ENCODE measurements around the gene MINDY1. TPM values are rescaled to one million over a fixed set of nuclear protein-coding genes. Genes with fewer than 3 reads are reported as not detected.
A peak's percentile ranks its signal among the peaks of the same experiment; 100 is the strongest.

The MINDY1 gene
- total and polyA plus RNA-seq, 4 donors, result 7.8 to 31.0 (median 16.7) TPM

GRCh38 chr1:151024540-151025146 is 17.9 kb upstream of the MINDY1 start:
- Histone ChIP-seq H3K9me3 (ENCODE audit: control insufficient read depth in 4 of 4, insufficient read depth in 3 of 4, low read length in 3 of 4) (no peaks in the 10 kb centered on the region), H3K4me3 (no peak overlapping the region), H3K9ac (ENCODE audit: insufficient read depth in 1 of 2, low read length in 2 of 2) (no peak overlapping the region), H3K4me1 (ENCODE audit: control insufficient read depth in 5 of 5, insufficient read depth in 5 of 5, low read length in 5 of 5) (peaks cover 0 to 3% (median 0%) of the 10 kb centered on the region in 5 donors), H3K36me3 (ENCODE audit: control insufficient read depth in 4 of 4, insufficient read depth in 4 of 4, low read length in 4 of 4) (peaks cover 3 to 28% (median 16%) of the 10 kb centered on the region in 4 donors), H3K27me3 (ENCODE audit: control insufficient read depth in 3 of 3, insufficient read depth in 3 of 3, low read length in 2 of 3) (no peaks in the 10 kb centered on the region), H3K27ac (ENCODE audit: low read depth in 1 of 2, low read length in 1 of 2) (peak overlapping the region; percentile 13 to 81)
- WGBS, 2 donors, result 16 to 20% methylated on average over 6 of the region's 6 CpGs
- ATAC-seq (ENCODE audit: insufficient read depth, low FRiP score), result peak; percentile 53
- DNase-seq, result peak; percentile 67 to 72 (median 71)
- peak; percentile 85 for TF ChIP-seq CTCF (IDR thresholded peaks at IDR 0.05; ENCODE audit: control extremely low read depth, extremely low read depth)

- DNase-seq (peak; percentile 82 to 96 (median 92)), ATAC-seq (ENCODE audit: insufficient read depth, low FRiP score) (peak; percentile 48)
- peak overlapping the region; percentile 4 to 88 for H3K27ac ChIP-seq (ENCODE audit: low read depth in 1 of 2, low read length in 1 of 2)
- H3K36me3 ChIP-seq (ENCODE audit: control insufficient read depth in 4 of 4, insufficient read depth in 4 of 4, low read length in 4 of 4), result peaks cover 0 to 9% (median 7%) of the 10 kb centered on the region in 4 donors
- H3K27me3 ChIP-seq (ENCODE audit: control insufficient read depth in 3 of 3, insufficient read depth in 3 of 3, low read length in 2 of 3), result no peaks in the 10 kb centered on the region
- H3K4me3 ChIP-seq, result no peak overlapping the region
- no peak for TF ChIP-seq CTCF (IDR thresholded peaks at IDR 0.05; ENCODE audit: control extremely low read depth, extremely low read depth)
- H3K9ac ChIP-seq (ENCODE audit: insufficient read depth in 1 of 2, low read length in 2 of 2), result peak overlapping the region in 1 of 2 donors; percentile 27
- peaks cover 2 to 27% (median 10%) of the 10 kb centered on the region in 5 donors for H3K4me1 ChIP-seq (ENCODE audit: control insufficient read depth in 5 of 5, insufficient read depth in 5 of 5, low read length in 5 of 5)
- WGBS, 2 donors, result 51 to 74% methylated on average over 2 of the region's 2 CpGs
- H3K9me3 ChIP-seq (ENCODE audit: control insufficient read depth in 4 of 4, insufficient read depth in 3 of 4, low read length in 3 of 4), result no peaks in the 10 kb centered on the region
These were observed 6.8 kb upstream of the MINDY1 start for GRCh38 chr1:151013518-151013917.

- no peak for TF ChIP-seq CTCF (IDR thresholded peaks at IDR 0.05; ENCODE audit: control extremely low read depth, extremely low read depth)
- Histone ChIP-seq H3K36me3 (ENCODE audit: control insufficient read depth in 4 of 4, insufficient read depth in 4 of 4, low read length in 4 of 4) (peaks cover 0 to 4% (median 3%) of the 10 kb centered on the region in 4 donors), H3K27ac (ENCODE audit: low read depth in 1 of 2, low read length in 1 of 2) (peak overlapping the region; percentile 62 to 88), H3K9me3 (ENCODE audit: control insufficient read depth in 4 of 4, insufficient read depth in 3 of 4, low read length in 3 of 4) (no peaks in the 10 kb centered on the region), H3K4me3 (no peak overlapping the region), H3K4me1 (ENCODE audit: control insufficient read depth in 5 of 5, insufficient read depth in 5 of 5, low read length in 5 of 5) (peaks cover 2 to 29% (median 10%) of the 10 kb centered on the region in 5 donors), H3K27me3 (ENCODE audit: control insufficient read depth in 3 of 3, insufficient read depth in 3 of 3, low read length in 2 of 3) (no peaks in the 10 kb centered on the region), H3K9ac (ENCODE audit: insufficient read depth in 1 of 2, low read length in 2 of 2) (peak overlapping the region in 1 of 2 donors; percentile 42)
- 84 to 91% methylated on average over 14 of the region's 14 CpGs for WGBS, 2 donors
- DNase-seq (no peak), ATAC-seq (ENCODE audit: insufficient read depth, low FRiP score) (no peak)
These were observed 6.2 kb upstream of the MINDY1 start for GRCh38 chr1:151012684-151013471.

Measured in lung (tissue), 12 donors.